ENCODE data around the gene PCSK7.
"Not testable (repeated sequence)": the region's sequence is repeated elsewhere in the genome, so short reads cannot be mapped to it uniquely, and the experiment has no call there.

The PCSK7 gene

GRCh38 chr11:117212697-117213355, 19.0 kb downstream of the PCSK7 start:
- ATAC-seq: no peak

- no peak for ATAC-seq
Observed at GRCh38 chr11:117210620-117211019, 21.3 kb downstream of the PCSK7 start.

GRCh38 chr11:117209351-117210125, 22.3 kb downstream of the PCSK7 start:
- not testable (repeated sequence) for ATAC-seq

- not testable (repeated sequence) for ATAC-seq
Observed at GRCh38 chr11:117208710-117209109, 23.2 kb downstream of the PCSK7 start.

GRCh38 chr11:117207481-117207880, 24.4 kb downstream of the PCSK7 start:
- not testable (repeated sequence) for ATAC-seq

GRCh38 chr11:117206859-117207258, 25.0 kb downstream of the PCSK7 start:
- not testable (repeated sequence) for ATAC-seq

- not testable (repeated sequence) for ATAC-seq
Observed at GRCh38 chr11:117206111-117206510, 25.8 kb downstream of the PCSK7 start.

GRCh38 chr11:117205211-117205818, 26.6 kb downstream of the PCSK7 start:
- no peak for ATAC-seq

- no peak for ATAC-seq
Observed at GRCh38 chr11:117204283-117205080, 27.4 kb downstream of the PCSK7 start.

- ATAC-seq: no peak
Observed at GRCh38 chr11:117203069-117203407, 28.8 kb downstream of the PCSK7 start.

GRCh38 chr11:117202386-117203068, 29.3 kb downstream of the PCSK7 start:
- ATAC-seq: no peak

- ATAC-seq: no peak
Observed at GRCh38 chr11:117201658-117202305, 30.1 kb downstream of the PCSK7 start.

- no peak for ATAC-seq
Observed at GRCh38 chr11:117200813-117201657, 30.8 kb downstream of the PCSK7 start.

- no peak for ATAC-seq
Observed at GRCh38 chr11:117199916-117200812, 31.7 kb downstream of the PCSK7 start.

GRCh38 chr11:117199053-117199915, 32.6 kb downstream of the PCSK7 start, which contains the start of gene TAGLN:
TAGLN (plus strand) TSS chr11:117199370; CDS start chr11:117203014, 3,644 bp downstream.
- no peak for ATAC-seq

GRCh38 chr11:117198613-117199012, 33.3 kb downstream of the PCSK7 start:
- ATAC-seq: no peak

GRCh38 chr11:117197516-117198456, 34.1 kb downstream of the PCSK7 start:
- ATAC-seq: no peak

Data from activated CD4-positive, CD25-positive, alpha-beta regulatory T cell treated with anti-CD3 and anti-CD28 coated beads, Interleukin-2, amount 50 U/mL, for 24 hours (primary cell).